ENCODE measurements around the gene C5AR2. TPM values are rescaled to one million over a fixed set of nuclear protein-coding genes. Genes with fewer than 3 reads are reported as not detected.
A peak's percentile ranks its signal among the peaks of the same experiment; 100 is the strongest.

The C5AR2 gene
- total RNA-seq, 1 experiment from 2014 or later: not detected

DNA sequence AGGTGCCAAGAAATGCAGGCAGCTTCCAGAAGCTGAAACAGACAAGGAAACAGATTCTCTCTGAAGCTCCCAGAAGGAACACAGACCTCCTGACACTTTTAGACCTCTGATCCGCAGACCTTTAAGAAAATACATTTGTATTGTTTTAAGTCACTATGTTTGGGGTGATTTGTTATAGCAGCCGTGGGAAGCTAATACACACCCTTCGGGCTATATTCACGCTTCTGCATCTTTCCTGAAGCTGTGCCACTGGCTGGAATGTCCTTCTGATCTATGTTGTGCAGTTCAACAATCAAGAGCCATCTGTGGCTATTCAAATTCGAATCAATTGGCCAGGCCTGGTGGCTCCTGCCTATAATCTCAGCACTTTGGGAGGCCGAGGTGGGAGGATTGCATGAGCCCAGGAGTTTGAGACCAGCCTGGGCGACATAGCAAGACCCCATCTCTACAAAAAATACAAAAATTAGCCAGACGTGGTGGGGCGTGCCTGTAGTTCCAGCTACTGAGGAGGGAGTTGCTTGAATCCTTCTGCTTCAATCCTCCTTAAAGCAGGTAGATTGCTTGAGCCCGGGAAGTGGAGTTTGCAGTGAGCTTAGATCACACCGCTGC lies 11.3 kb downstream of the C5AR2 start:
- H2BK15ac ChIP-seq (ENCODE audit: low read depth, low read length): no peak overlapping the region
- no peak overlapping the region for H4K5ac ChIP-seq (ENCODE audit: insufficient read length, low read depth, low read length)
- TF ChIP-seq, protein P1, sequence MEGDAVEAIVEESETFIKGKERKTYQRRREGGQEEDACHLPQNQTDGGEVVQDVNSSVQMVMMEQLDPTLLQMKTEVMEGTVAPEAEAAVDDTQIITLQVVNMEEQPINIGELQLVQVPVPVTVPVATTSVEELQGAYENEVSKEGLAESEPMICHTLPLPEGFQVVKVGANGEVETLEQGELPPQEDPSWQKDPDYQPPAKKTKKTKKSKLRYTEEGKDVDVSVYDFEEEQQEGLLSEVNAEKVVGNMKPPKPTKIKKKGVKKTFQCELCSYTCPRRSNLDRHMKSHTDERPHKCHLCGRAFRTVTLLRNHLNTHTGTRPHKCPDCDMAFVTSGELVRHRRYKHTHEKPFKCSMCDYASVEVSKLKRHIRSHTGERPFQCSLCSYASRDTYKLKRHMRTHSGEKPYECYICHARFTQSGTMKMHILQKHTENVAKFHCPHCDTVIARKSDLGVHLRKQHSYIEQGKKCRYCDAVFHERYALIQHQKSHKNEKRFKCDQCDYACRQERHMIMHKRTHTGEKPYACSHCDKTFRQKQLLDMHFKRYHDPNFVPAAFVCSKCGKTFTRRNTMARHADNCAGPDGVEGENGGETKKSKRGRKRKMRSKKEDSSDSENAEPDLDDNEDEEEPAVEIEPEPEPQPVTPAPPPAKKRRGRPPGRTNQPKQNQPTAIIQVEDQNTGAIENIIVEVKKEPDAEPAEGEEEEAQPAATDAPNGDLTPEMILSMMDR (conservative IDR thresholded peaks at IDR 0.05): no peak
- no peak overlapping the region for H3K23ac ChIP-seq (ENCODE audit: insufficient read length, low read depth, low read length)
- no peaks in the 10 kb centered on the region for H3K79me1 ChIP-seq (ENCODE audit: insufficient read depth, low read depth, low read length, poor library complexity, severe bottlenecking)
- H3K14ac ChIP-seq (ENCODE audit: insufficient read depth, low read length): no peak overlapping the region
- peaks cover 0 to under 1% of the 10 kb centered on the region in 2 experiments; a peak in 1 of 4 replicates for H3K4me1 Mint-ChIP-seq
- H3K4me1 ChIP-seq (ENCODE audit: insufficient read depth, low read length): no peaks in the 10 kb centered on the region
- no peak overlapping the region for H3K56ac ChIP-seq (ENCODE audit: insufficient read length, low read depth, low read length)
- H3K18ac ChIP-seq (ENCODE audit: insufficient read length, low read depth, low read length): no peak overlapping the region
- H3K4me2 ChIP-seq (ENCODE audit: insufficient read depth, insufficient read length, low read length): no peak overlapping the region
- WGBS (ENCODE audit: extremely low coverage, insufficient read length, low lambda C conversion rate): no CpG with 5 or more reads among the region's 11 CpGs
- H3K36me3 Mint-ChIP-seq (ENCODE audit: insufficient read depth in 1 of 3, low read depth in 3 of 3): peaks cover 0 to 1% (median 0%) of the 10 kb centered on the region in 3 experiments; a peak in 3 of 7 replicates
- H2BK5ac ChIP-seq (ENCODE audit: insufficient read length, low read length): no peak overlapping the region
- H4K20me1 ChIP-seq (ENCODE audit: control insufficient read depth, insufficient read depth, insufficient read length): no peaks in the 10 kb centered on the region
- H3K4ac ChIP-seq (ENCODE audit: low read depth, low read length): no peak overlapping the region
- no peak overlapping the region for H2AFZ ChIP-seq (ENCODE audit: low read length)
- H3K79me2 ChIP-seq (ENCODE audit: insufficient read depth, low read length): no peaks in the 10 kb centered on the region
- H3K23me2 ChIP-seq (ENCODE audit: insufficient read length, low read depth, low read length, poor library complexity, severe bottlenecking): no peaks in the 10 kb centered on the region
- no peak overlapping the region for H2BK20ac ChIP-seq (ENCODE audit: low read depth, low read length, poor library complexity, severe bottlenecking)
- H3K9me3 Mint-ChIP-seq: peaks cover 0 to 3% of the 10 kb centered on the region in 2 experiments; a peak in 1 of 5 replicates
- H3K4me3 Mint-ChIP-seq: no peak overlapping the region
- no peak overlapping the region for H3T11ph ChIP-seq (ENCODE audit: low read length)
- no peak overlapping the region for H2AK5ac ChIP-seq (ENCODE audit: insufficient read length, low read length)
- H2BK12ac ChIP-seq (ENCODE audit: insufficient read length, low read depth, low read length): no peak overlapping the region
- no peak overlapping the region for H4K91ac ChIP-seq (ENCODE audit: insufficient read length, low read depth, low read length)
- H3K27ac ChIP-seq (ENCODE audit: insufficient read length, low read depth, low read length): no peak overlapping the region
- no peak overlapping the region for H4K8ac ChIP-seq (replicated peaks; ENCODE audit: insufficient read length, low read depth, low read length)
- H2BK120ac ChIP-seq (ENCODE audit: low read depth, low read length, poor library complexity, severe bottlenecking): no peak overlapping the region
- DNase-seq: no peak
- H3K27ac Mint-ChIP-seq: peak overlapping the region in 1 of 3 experiments; percentile 22; a peak in 1 of 7 replicates
- no peak overlapping the region for H3K9ac ChIP-seq (ENCODE audit: extremely low read depth, insufficient read length, low read length)
- H3K9me3 ChIP-seq (ENCODE audit: control insufficient read depth, low read depth, low read length): no peaks in the 10 kb centered on the region
- H3K27me3 ChIP-seq (ENCODE audit: insufficient read depth, low read length): no peaks in the 10 kb centered on the region
- peaks cover 12% of the 10 kb centered on the region for H3K27me3 Mint-ChIP-seq (ENCODE audit: low read depth)

Measured in H9 (cell line).